Measurements from ENCODE around the gene P2RY2. TPM values are rescaled to one million over a fixed set of nuclear protein-coding genes. Genes with fewer than 3 reads are reported as not detected.

Gene P2RY2
- total and polyA plus RNA-seq, 2 of the 8 experiments (the other 6 are each of a cell fraction or from before 2014, with no cell fraction given), result 1.0 to 1.5 TPM

DNA sequence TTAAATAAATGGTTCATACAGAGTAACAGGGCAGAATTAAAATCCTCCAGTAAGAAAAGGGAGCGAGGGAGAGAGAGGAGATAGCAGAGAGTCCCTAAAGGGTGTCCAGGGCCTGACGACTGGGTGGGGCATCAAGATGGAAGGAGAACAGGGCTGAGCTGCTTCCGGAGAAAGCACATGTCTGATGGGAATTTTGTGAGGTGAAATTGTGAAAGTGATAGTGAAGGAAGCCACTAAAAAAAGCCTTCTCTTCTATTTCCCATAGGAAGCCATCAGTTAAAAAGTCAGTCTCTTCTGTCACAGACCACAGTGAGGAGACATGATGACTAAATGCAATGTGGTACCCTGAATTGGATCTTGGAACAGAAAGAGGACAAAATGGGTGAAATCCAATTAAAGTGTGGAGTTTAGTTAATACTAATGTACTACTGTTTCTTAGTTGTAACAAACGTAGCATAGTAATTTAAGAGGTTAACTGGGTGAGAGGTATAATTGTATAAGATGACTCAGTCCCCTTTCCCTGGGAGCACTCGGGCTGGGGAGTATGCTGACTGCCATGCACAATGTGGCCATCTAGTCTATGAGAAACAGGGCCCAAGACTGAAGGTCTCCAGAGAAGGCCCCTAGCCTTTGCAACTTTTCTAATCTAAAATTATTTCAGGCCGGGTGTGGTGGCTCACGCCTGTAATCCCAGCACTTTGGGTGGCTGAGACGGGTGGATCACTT is 46.5 kb upstream of the P2RY2 start:
- DNase-seq (ENCODE audit: low read depth in 1 of 2, low spot score in 2 of 2), result no peak
- Histone ChIP-seq H3K79me2 (ENCODE audit: control insufficient read depth in 1 of 2, insufficient read depth in 2 of 2, low read length in 2 of 2) (no peaks in the 10 kb centered on the region), H3K4me1 (replicated peaks in 1 of 4; ENCODE audit: control insufficient read depth in 3 of 4, insufficient read depth in 4 of 4, low read length in 3 of 4) (peaks cover 0 to 5% (median 3%) of the 10 kb centered on the region in 4 experiments; a peak in 2 of 7 replicates), H3K56ac (replicated peaks; ENCODE audit: insufficient read length, low read depth, low read length) (no peak overlapping the region), H3K23me2 (ENCODE audit: low read depth, low read length) (no peaks in the 10 kb centered on the region), H3K14ac (ENCODE audit: insufficient read length) (no peak overlapping the region), H2BK20ac (ENCODE audit: low read length) (no peak overlapping the region), H4K5ac (ENCODE audit: insufficient read length, low read depth, low read length) (no peak overlapping the region), H4K91ac (replicated peaks; ENCODE audit: insufficient read length, low read length) (no peak overlapping the region), H3K9ac (replicated peaks in 1 of 4; ENCODE audit: extremely low read depth in 1 of 4, low read depth in 3 of 4, low read length in 3 of 4) (no peak overlapping the region), H2BK120ac (replicated peaks; ENCODE audit: low read depth, low read length) (no peak overlapping the region), H4K20me1 (replicated peaks in 1 of 2; ENCODE audit: control insufficient read depth in 1 of 2, insufficient read depth in 2 of 2, low read length in 2 of 2) (no peaks in the 10 kb centered on the region), H3K79me1 (ENCODE audit: low read depth, low read length) (no peaks in the 10 kb centered on the region), H3K23ac (ENCODE audit: insufficient read length) (no peak overlapping the region), H3K4ac (replicated peaks; ENCODE audit: insufficient read length, low read depth, low read length) (no peak overlapping the region), H3K4me3 (ENCODE audit: extremely low read depth in 1 of 4, insufficient read depth in 2 of 4, low read depth in 3 of 4, low read length in 4 of 4) (no peak overlapping the region), H3K27me3 (replicated peaks in 1 of 4; ENCODE audit: control insufficient read depth in 3 of 4, extremely low read depth in 1 of 4, insufficient read depth in 3 of 4, low read length in 3 of 4) (no peaks in the 10 kb centered on the region), H3K18ac (ENCODE audit: extremely low read depth, low read length) (no peak overlapping the region), H3K36me3 (ENCODE audit: control insufficient read depth in 2 of 4, insufficient read depth in 4 of 4, low read length in 3 of 4) (no peaks in the 10 kb centered on the region), H2BK15ac (ENCODE audit: low read length) (no peak overlapping the region), H3K4me2 (ENCODE audit: insufficient read depth in 1 of 2, low read depth in 2 of 2, low read length in 2 of 2) (no peak overlapping the region), H2AFZ (ENCODE audit: low read length) (no peak overlapping the region), H3K27ac (ENCODE audit: low read depth, low read length) (no peak overlapping the region), H2BK12ac (ENCODE audit: low read depth, low read length) (no peak overlapping the region), H4K8ac (ENCODE audit: extremely low read depth, insufficient read depth, low read length) (no peak overlapping the region), H2AK5ac (ENCODE audit: low read depth, low read length) (no peak overlapping the region), H3K9me3 (ENCODE audit: insufficient read depth in 2 of 2, low read depth in 1 of 2, low read length in 1 of 2) (no peaks in the 10 kb centered on the region), H2BK5ac (ENCODE audit: low read depth, low read length) (no peak overlapping the region)
- WGBS, 2 experiments (ENCODE audit: extremely low coverage in 1 of 2, insufficient coverage in 1 of 2, insufficient read length in 1 of 2, insufficient replicate concordance in 2 of 2, low coverage in 1 of 2, low lambda C conversion rate in 2 of 2, missing lambda C conversion rate in 1 of 2), result 85% methylated on average over 8 of the region's 8 CpGs; no CpG with 5 or more reads in 1 of the 2 experiments
- no peak for FAIRE-seq
- CTCF ChIA-PET (ENCODE audit: partially characterized antibody), result interaction anchor here (0.9 to 7.6 kb wide), 2 partner anchors 13 to 350 kb away, joined by 3 to 46 read pairs; no protein-coding TSS in a partner anchor
- POLR2A ChIA-PET (ENCODE audit: partially characterized antibody), result no interaction called here
- TF ChIP-seq KDM4A (IDR thresholded peaks at IDR 0.05; ENCODE audit: low read depth, low read length, severe bottlenecking) (no peak), SIN3A (conservative IDR thresholded peaks at IDR 0.05 in 1 of 2, IDR thresholded peaks at IDR 0.05 in 1 of 2; ENCODE audit: low read depth in 1 of 2, low read length in 2 of 2) (no peak), TCF12 (IDR thresholded peaks at IDR 0.05; ENCODE audit: low read depth, low read length) (no peak), CBX5 (IDR thresholded peaks at IDR 0.05; ENCODE audit: low read depth, low read length) (no peak), MAFK (IDR thresholded peaks at IDR 0.05; ENCODE audit: low read depth, low read length) (no peak), CREB1 (IDR thresholded peaks at IDR 0.05) (no peak), JUND (IDR thresholded peaks at IDR 0.05; ENCODE audit: low read length) (no peak), TAF1 (IDR thresholded peaks at IDR 0.05; ENCODE audit: low read depth, low read length) (no peak), TEAD4 (IDR thresholded peaks at IDR 0.05; ENCODE audit: low read depth, low read length) (no peak)
- TF ChIP-seq, protein P1, sequence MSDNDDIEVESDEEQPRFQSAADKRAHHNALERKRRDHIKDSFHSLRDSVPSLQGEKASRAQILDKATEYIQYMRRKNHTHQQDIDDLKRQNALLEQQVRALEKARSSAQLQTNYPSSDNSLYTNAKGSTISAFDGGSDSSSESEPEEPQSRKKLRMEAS (IDR thresholded peaks at IDR 0.05), result no peak
